CD4-positive, alpha-beta T cell treated with Interleukin-6 for 4 hours (primary cell): Measurements from ENCODE around the gene BBX.
"Not testable (repeated sequence)": the region's sequence is repeated elsewhere in the genome, so short reads cannot be mapped to it uniquely, and the experiment has no call there.

Experiments used
- DNase-seq: peaks from one replicate; pipeline ENCODE4 v3.0.0-alpha.2; 2020; ENCODE audit warnings: mixed read lengths

The BBX gene

GRCh38 chr3:107543666-107544065, 20.9 kb downstream of the BBX start:
- DNase-seq: peak; percentile 22

GRCh38 chr3:107545680-107546120, 22.9 kb downstream of the BBX start:
- DNase-seq: no peak

- DNase-seq: no peak
Measured at GRCh38 chr3:107548601-107549000, 25.8 kb downstream of the BBX start.

- no peak for DNase-seq
Measured at GRCh38 chr3:107555359-107555758, 32.6 kb downstream of the BBX start.

- DNase-seq: no peak
Measured at GRCh38 chr3:107557743-107558142, 35.0 kb downstream of the BBX start.

GRCh38 chr3:107560166-107560565, 37.4 kb downstream of the BBX start:
- no peak for DNase-seq

GRCh38 chr3:107561980-107562379, 39.2 kb downstream of the BBX start:
- no peak for DNase-seq

GRCh38 chr3:107562969-107563529, 40.3 kb downstream of the BBX start:
- no peak for DNase-seq

- DNase-seq: not testable (repeated sequence)
Measured at GRCh38 chr3:107565244-107565643, 42.5 kb downstream of the BBX start.

- not testable (repeated sequence) for DNase-seq
Measured at GRCh38 chr3:107571089-107571488, 48.3 kb downstream of the BBX start.

GRCh38 chr3:107571492-107571891, 48.7 kb downstream of the BBX start:
- DNase-seq: not testable (repeated sequence)

GRCh38 chr3:107574650-107575049, 51.9 kb downstream of the BBX start:
- peak; percentile 12 for DNase-seq

- no peak for DNase-seq
Measured at GRCh38 chr3:107578091-107578490, 55.3 kb downstream of the BBX start.

GRCh38 chr3:107578523-107578922, 55.8 kb downstream of the BBX start:
- DNase-seq: no peak

GRCh38 chr3:107579371-107579770, 56.6 kb downstream of the BBX start:
- no peak for DNase-seq

GRCh38 chr3:107581230-107581629, 58.5 kb downstream of the BBX start:
- DNase-seq: no peak

GRCh38 chr3:107588217-107588616, 65.5 kb downstream of the BBX start:
- no peak for DNase-seq

- DNase-seq: no peak
Measured at GRCh38 chr3:107589454-107589853, 66.7 kb downstream of the BBX start.

- no peak for DNase-seq
Measured at GRCh38 chr3:107590786-107591185, 68.0 kb downstream of the BBX start.

GRCh38 chr3:107592073-107592472, 69.3 kb downstream of the BBX start:
- no peak for DNase-seq

GRCh38 chr3:107594870-107595269, 72.1 kb downstream of the BBX start:
- DNase-seq: no peak

- DNase-seq: no peak
Measured at GRCh38 chr3:107596639-107597038, 73.9 kb downstream of the BBX start.

GRCh38 chr3:107598926-107599771, 76.4 kb downstream of the BBX start:
- peak; percentile 60 for DNase-seq

GRCh38 chr3:107599772-107600145, 77.0 kb downstream of the BBX start:
- DNase-seq: no peak

GRCh38 chr3:107600780-107601179, 78.0 kb downstream of the BBX start:
- DNase-seq: no peak
